SW480 (cell line): ENCODE data around the gene MYO15B.
A peak's percentile ranks its signal among the peaks of the same experiment; 100 is the strongest.
"Not testable (repeated sequence)": the region's sequence is repeated elsewhere in the genome, so short reads cannot be mapped to it uniquely, and the experiment has no call there.

ENCODE experiments used
- DNase-seq: peaks from one replicate; pipeline ENCODE4 v3.0.0-alpha.2; 2016; ENCODE audit warnings: low spot score

MYO15B gene

DNA sequence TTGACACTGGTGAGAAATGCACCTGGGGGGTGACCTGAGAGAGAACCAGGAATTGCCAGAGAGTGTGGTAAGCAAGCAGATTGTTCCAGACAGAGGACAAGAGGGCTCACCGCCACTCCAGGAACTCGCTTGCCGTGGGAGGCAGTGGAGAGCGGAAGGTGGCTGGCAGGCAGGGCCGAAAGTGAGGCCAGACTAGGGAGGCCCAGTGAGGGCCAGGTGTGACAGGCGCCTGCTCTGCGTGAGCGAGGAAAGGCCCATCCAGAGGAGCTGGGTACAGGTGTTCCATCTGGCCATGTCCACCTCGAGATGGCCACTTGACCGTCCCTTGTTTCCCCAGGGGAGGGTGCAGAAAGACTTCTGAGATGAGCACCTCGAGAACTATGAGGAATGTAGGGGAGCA, 11.9 kb upstream of the MYO15B start:
- DNase-seq, result no peak

DNA sequence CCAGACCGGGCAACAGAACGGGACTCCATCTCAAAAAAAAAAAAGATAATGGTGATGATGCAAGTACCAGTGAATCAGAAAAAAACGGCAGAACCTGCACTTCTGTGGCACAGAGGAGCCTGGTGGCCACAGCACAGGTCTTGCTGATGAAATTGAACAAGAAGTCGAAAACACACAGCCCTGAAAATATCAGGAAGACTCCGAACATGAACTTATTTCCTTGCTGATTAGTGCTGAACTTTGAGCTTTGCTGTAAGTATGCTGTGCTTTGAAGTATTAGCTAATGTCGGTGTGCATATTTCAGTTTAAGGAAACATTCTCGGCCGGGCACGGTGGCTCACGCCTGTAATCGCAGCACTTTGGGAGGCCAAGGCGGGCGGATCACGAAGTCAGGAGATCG, 10.9 kb upstream of the MYO15B start:
- no peak for DNase-seq

DNA sequence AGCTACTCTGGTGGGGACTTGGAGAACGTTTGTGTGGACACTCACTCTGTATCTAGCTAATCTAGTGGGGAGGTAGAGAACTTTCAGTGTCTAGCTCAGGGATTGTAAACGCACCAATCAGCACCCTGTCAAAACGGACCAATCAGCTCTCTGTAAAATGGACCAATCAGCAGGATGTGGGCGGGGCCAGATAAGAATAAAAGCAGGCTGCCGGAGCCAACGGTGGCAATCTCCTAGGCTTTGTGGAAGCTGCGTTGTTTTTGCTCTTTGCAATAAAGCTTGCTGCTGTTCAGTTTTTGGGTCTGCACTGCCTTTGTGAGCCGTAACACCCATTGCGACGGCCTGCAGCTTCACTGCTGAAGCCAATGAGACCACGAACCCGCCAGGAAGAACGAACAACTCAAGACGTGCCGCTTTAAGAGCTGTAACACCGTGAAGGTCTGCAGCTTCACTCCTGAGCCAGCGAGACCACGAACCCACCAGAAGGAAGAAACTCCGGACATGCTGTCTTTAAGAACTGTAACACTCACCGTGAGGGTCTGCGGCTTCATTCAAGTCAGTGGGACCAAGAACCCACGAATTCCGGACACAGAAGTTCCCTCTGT, 6.4 kb upstream of the MYO15B start:
- not testable (repeated sequence) for DNase-seq

DNA sequence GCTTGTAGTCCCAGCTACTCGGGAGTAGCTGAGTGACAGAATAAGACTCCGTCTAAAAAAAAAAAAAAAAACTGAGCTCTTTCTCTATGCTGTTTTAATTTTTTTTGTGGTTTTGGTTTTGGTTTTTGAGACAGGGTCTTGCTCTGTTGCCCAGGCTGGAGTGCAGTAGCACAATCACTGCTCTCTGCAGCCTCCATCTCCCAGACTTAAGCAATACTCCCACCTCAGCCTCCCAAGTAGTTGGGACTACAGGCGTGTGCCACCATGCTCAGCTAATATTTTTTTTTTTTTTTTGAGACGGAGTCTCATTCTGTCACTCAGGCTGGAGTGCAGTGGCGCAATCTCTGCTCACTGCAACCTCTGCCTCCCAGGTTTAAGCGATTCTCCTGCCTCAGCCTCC, 4.4 kb upstream of the MYO15B start:
- DNase-seq, result not testable (repeated sequence)

DNA sequence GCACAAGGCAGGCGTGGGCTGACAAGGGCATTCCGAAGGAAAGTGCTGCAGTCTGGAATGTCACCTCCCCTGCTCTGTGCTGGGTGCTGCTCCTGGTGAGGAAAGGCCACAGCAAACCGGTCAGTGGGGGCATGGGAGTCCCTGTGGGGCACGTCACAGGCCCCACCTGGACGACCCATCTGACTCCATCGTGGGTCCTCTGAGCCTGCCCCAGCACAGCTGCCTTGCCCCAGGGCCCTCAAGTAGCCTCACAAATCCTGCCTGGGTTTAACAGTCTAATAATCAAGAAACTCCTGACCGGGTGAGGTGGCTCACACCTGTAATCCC, 2.8 kb upstream of the MYO15B start:
- no peak for DNase-seq

DNA sequence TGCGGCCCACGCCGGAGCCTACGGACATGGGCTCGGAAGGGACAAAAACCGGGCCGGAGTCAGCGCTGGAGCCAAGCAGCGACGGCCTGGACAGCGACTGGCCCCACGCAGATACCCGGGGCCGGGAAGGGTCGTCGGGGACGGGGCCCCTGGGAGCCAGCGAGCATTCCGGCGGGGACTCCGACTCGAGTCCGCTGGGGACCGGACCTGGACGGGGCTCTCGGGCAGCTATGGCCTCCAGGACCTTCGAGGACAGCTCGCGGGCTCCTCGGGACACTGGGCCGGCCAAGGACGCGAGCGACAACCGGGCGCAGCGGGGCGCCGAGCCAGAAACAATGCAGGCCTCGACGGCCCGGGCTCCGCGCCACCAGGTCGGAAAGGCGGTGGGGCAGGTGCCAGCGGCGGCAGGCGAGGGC, 1.0 kb downstream of the MYO15B start:
- DNase-seq, result no peak

DNA sequence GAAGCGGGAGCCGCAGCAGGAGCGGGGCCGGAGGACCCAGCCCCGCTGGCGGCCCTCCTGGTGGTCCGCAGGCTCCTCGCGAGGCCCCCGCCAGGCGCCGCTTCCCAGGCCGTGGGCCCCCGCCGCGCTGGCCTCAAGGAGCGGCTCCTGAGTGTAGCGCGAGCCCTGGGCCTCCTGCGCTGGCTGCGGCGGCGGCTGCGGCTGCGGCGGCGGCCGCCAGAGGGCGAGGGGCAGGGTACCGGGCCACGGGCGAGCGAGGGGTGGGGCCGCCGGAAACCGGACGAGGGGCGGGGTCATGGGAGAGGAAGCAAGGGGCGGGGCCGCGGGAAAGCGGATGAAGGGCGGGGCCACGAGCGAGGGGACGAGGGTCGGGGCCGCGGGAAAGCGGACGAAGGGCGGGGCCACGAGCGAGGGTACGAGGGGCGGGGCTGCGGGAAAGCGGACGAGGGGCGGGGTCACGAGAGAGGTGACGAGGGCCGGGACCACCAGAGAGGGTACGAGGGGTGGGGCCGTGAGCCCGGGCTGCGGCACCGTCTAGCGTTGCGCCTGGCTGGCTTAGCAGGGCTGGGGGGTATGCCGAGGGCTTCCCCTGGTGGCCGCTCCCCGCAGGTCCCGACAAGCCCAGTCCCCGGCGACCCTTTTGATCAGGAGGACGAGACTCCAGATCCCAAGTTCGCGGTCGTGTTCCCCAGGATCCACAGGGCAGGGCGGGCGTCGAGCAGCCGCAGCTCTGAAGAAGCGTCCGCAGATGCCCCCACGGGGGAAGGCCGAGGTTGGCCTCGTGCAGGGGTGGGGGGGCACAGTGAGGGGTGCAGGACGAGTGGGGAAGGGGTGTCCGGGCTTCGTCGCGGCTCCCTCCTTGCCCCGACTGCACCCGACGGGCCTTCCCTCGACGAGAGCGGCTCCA, 1.7 kb downstream of the MYO15B start:
- peak; percentile 84 for DNase-seq

DNA sequence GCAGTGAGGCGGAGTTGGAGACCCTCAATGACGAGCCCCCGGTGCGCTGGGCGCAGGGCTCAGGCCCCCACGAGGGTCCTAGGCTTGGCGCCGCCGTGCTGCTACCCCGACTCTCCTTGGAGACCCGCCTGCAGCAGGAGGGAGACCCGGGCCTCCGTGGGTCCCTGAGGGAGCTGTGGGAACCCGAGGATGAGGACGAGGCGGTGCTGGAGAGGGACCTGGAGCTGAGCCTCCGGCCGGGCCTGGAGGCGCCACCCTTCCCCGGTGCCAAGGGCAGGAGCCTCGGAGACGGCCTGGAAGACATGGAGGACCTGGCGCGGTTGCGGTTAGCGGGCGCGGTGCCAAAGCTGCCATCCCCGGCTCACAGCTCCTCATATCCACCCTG, 2.3 kb downstream of the MYO15B start:
- DNase-seq, result no peak

DNA sequence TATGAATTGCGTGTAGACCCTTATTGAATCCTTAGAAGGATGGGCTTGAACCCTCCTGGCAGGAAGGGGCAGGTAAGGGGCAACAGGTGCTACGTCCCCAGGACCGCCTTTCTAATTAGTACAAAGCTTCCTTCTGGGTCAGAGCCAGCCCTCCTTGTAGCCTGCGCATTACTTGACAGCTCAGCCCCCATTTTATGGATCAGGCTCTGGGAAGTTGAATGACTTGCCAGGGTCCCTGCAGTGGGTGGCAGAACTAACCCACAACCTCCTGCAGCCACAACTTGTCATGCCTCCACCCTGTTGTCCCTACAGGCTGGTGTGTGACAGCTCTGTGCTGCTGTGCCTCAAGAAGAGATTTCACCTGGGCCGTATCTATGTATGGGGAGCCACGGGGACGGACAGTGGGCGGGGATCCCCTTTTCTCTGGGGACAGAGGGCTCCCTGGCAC, 2.7 kb downstream of the MYO15B start:
- no peak for DNase-seq

DNA sequence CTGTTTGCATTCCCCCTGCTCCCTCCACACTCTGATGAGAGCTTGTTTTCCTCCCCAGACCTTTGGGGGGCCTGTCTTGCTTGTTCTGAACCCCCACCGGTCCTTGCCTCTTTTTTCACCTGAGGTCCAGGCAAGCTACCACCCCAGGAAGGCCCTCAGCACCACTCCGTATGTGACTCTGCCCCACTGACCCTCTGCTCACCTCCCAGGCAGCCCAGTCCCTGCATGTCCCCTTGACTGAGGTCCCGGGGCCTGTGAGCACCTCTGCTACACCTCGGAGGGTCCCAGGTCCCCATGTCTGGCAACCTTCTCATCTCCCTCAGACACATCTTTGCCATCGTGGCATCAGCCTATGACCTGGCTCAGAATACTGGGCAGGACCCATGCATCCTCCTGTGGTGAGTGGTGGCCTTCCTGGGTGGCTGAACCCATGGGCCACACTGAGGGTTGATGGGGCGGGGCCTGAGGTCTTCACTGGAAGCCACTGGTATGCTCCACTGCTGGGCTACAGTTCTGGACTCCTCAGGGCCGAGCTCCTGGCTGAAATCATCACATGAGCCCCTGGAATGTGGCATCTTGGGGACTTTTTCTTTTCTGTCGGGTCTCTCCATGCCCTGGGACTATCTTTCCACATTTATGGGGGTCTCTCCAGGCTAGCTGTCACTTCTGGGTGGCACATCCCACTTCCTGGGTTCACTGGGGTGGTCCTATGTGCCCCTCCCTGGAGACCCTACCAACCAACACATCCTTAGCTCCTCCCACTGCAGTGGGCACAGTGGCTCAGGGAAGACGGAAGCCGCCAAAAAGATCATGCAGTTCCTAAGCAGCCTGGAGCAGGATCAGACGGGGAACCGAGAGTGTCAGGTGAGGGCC, 3.5 kb downstream of the MYO15B start:
- no peak for DNase-seq

DNA sequence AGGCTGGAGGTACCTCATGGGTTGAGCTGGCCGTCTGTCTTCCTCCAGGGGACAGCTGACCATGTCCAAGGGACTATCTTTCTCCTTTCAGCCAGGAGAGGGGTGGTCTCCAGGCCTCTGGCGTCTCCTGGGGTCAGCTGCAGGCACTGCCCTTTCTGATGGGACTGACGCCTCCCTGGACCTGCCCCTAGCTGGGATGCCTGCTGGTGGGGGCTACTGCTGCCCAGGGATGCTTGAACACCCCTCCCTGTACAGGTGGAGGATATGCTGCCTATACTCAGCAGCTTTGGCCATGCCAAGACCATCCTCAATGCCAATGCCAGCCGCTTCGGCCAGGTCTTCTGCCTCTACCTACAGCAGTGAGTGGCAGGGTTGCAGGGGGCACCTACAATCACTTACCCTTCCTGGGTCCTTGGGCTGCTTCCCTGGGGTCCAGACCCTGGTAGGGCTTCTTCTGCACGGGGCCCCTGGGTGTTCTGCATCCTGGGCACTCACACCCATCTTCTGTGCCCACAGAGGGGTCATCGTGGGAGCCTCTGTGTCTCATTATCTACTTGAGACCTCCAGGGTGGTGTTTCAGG, 4.2 kb downstream of the MYO15B start:
- no peak for DNase-seq

DNA sequence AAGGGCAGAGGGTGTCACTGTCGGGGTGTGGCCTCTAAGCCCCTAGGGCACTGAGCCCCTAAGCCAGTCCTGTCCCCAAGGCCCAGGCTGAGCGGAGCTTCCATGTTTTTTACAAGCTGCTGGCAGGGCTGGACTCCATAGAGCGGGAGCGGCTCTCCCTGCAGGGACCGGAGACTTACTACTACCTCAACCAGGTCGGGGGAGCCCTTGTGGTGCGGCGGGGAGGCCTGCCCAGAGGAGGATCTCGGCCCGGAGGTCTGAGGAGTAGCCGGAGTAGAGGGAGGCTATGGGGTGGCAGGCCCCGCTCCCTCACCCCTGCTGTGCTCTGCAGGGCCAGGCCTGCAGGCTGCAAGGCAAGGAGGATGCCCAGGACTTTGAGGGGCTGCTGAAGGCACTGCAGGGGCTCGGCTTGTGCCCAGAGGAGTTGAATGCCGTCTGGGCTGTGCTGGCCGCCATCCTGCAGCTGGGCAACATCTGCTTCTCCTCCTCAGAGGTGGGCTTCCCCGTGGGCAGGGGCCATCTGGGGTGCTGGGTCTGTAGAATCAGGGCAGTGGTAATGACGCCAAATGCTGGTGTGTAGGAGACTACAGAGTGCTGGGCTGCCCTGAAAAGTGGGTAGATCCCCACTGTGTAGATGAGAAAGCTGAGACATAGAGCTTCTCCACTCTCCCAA, 4.9 kb downstream of the MYO15B start:
- DNase-seq, result no peak

DNA sequence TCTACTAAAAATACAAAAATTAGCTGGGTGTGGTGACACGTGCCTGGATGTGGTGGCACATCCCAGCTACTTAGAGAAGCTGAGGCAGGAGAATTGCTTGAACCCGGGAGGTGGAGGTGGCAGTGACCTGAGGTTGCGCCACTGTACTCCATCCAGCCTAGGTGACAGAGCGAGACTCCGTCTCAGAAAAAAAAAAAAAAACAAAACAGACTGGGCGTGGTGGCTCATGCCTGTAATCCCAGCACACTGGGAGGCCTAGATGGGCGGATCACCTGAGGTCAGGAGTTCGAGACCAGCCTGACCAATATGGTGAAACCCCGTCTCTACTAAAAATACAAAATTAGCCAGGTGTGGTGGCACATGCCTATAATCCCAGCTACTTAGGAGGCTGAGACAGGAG, 5.8 kb downstream of the MYO15B start:
- DNase-seq, result not testable (repeated sequence)

DNA sequence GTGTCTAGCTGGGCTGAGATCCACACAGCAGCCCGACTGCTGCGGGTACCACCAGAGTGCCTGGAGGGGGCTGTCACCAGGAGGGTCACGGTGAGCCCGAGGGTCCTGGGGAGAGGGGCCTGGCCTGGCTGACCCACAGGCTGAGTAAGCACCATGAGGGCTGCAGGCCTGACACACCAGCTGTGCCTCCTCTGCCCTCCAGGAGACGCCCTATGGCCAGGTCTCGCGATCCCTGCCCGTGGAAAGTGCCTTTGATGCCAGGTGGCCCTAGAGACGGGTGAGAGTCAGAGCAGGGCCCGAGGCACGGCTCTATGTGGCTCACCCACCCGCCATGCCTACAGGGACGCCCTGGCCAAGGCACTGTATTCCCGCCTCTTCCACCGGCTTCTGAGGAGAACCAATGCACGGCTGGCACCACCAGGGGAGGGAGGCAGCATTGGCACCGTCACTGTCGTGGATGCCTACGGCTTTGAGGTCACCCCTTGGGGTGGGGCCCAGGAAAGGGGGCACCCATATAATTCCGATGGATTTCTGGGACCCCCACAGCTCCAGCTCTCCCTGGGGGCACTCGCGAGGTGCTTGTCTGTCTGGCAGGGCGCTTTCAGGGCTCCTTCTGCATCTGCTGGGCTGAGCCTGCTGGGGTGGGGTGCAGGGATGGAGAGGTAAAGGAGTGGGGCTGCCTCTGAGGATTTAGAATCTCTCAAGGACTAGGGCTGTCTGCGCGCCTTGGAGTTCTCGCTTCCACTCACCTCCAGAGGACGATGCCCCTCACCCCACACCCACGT, 7.1 kb downstream of the MYO15B start:
- no peak for DNase-seq

DNA sequence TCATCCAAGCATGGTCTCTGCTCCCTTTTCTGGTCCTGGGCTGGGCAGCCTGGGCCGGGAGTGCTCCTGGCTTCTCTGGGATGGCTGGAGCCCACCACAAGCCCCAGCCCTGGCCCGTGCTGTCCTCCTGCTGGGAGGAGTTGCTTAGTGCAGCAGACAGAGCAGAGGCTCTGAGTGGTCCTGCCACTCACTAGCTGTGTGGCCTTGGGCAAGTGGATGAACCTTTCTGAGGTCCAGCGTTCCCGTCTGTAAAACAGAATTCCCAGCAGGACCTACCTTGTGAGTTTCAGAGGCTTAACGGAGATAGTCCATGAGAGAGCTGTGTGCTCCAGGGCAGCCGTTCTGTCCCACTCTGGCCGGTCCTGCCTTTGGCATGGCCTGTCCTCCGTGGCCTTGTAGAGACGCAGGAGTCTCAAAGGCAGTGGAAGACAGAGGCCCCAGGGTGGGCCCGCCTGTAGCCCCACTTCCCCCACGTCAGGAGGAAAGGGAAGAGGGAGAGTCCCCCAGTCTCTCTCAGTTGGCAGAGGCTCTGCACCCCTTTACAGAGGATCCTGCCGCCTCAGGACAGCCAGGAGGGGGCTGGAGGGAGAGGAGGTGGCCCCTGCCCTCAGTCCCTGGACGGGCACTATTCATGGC, 7.8 kb downstream of the MYO15B start:
- DNase-seq, result no peak

DNA sequence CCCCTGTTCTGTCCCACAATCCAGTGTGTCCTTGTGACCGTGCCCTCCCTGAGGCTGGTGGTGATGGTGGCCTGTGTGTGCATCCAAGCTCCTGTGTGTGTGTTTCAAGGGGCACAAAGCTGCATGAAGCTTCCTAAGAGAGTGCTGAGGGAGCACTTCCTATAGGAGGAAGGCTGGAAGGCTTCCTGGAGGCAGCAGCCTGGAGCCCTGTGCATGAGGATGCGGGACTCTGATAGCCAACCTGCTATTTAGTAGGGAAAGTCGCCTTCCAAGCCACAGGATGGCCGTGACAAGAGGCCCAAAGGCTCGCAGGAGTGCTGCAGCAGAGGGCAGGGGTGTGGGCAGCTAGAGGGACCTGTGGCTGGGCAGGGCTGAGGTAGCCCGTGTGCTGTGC, 8.3 kb downstream of the MYO15B start:
- no peak for DNase-seq

DNA sequence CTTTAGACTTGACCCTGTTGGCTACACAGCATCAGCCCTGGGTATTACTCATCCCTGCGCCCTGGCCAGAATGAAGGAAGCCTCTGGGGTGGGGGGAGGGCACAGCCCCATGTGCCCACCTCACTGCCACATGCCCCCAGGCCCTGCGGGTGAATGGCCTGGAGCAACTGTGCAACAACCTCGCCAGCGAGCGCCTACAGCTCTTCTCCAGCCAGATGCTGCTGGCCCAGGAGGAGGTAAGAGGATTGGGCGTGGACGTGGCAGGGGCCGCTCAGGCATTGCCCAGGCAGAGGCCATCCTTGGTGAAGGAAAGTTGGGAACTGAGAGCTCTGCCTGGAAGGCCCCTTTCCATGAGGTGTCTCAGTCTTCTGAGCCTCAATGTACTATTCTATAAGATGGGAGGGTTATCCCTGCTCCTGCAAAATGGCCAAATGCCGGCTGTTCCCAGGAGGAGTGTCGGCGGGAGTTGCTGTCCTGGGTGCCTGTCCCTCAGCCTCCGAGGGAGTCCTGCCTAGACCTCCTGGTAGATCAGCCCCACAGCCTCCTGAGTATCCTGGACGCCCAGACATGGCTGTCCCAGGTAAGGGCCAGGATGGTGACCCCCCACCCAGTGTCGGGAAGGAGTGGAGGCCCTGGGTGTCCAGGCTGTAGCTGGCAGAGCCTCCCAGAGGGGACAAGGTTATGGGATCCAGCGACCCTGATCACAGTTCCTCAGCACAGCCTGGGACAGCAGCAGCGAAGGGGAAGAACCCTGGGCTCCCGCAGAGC, 8.9 kb downstream of the MYO15B start:
- DNase-seq, result no peak

DNA sequence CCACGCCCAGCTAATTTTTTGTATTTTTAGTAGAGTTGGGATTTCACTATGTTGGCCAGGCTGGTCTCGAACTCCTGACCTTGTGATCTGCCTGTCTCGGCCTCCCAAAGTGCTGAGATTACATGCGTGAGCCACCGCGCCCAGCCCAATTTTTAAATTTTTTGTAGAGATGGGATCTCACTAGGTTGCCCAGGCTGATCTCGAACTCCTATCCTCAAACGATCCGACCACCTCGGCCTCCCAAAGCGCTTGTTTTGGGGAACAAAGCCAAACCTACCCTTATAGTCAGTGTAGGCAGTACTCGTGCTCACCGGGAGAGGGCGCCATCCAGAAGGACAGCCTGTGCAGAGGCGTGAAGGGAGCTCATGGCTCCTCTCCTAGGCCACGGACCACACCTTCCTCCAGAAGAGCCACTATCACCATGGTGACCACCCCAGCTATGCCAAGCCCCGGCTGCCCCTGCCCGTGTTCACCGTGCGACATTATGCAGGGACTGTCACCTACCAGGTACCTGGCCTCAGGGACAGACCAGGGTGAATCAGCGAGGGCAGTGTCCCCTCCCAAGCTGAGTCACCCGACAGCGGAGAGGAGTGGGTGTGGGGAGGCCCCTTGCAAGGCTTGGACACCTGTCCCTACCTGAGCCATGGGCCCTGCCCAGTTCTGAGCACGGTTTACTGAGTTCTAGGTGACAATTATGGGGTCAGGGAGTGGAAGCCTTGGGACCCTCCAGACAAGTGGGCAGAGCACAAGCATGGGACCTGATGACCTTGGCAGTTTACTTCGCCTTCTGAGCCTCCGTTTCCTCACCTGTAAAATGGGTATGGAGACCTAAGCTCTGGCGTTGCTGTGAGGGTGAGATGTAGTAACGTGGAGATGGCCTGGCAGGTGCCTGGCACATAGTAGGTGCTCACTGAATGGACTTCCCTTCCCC, 13.7 kb downstream of the MYO15B start:
- DNase-seq, result peak; percentile 99

DNA sequence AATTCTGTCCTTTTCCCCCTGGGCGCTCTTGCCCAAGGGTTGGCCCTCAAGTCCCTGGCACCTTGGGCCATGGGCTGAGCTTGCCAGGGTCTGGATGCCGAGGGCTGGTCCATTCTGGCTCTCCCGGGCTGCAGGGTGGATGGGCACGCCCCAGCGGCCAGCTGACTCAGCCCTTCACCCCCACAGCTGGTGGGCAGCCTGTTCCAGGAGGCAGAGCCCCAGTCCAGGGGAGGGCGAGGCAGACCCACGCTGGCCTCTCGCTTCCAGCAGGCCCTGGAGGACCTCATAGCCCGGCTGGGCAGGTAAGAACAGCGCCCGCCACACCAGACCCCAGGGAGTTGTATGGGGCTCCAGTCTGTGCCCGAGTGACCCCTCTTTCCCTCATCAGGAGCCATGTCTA, 15.0 kb downstream of the MYO15B start:
- no peak for DNase-seq
